IPS-11a (cell line): ENCODE data around the gene APPL2.
A peak's percentile ranks its signal among the peaks of the same experiment; 100 is the strongest.
"Not testable (repeated sequence)": the region's sequence is repeated elsewhere in the genome, so short reads cannot be mapped to it uniquely, and the experiment has no call there.

Experiments used
- H3K4me3 ChIP-seq: one replicate; pipeline ENCODE4 v1.5.1; 2013; ENCODE audit warnings: low read depth, low read length, control low read depth

The APPL2 gene

DNA sequence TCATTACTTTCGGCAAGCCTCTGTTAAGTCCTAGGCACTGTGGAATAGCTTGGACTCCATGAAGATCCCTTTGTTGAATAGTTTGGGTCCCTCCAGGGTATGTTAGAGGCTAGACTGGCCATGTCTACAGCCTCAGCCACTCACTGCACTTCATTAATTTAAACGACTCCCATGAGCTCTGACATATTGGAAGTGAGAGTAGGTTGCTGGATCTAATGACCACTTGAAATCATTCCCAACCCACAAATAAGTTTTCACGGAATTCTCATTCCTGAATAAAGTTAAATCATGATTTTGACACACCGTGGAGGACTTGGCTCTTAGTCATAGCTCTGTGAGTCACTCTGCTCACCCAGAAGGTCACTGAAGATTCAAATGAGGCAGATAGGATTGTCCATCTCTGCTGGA, 21.4 kb upstream of the APPL2 start:
- no peak overlapping the region for H3K4me3 ChIP-seq

DNA sequence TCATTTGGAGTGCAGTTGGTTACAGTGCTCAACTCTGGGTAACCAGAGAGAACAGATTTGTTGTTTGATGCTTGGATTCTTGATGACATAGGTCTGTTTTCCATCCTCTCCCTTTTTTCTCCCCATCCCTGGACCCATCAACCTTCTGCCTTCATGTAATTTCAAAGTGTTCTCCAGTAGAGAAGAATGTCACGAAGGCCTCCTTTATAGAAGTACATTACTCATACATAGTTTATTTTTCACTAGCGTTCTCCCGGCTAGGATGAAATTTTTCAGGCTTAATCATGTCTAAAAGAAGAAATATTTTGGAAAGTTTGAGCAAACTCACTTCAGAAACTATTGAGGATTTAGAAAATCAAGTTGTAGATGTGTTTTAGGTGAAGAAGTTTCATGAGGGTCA, 20.9 kb upstream of the APPL2 start:
- no peak overlapping the region for H3K4me3 ChIP-seq

DNA sequence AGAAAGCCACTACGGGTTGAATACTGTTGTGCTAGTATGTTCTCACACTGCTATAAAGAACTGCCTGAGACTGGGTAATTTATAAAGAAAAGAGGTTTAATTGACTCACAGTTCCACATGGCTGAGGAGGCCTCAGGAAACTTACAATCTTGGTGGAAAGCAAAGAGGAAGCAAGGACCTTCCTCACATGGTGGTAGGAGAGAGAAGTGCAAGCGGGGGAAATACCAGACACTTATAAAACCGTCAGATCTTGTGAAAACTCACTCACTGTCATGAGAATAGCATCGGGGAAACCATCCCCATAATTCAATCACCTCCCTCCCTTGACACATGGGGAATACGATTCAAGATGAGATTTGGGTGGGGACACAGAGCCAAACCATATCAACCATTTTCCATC, 20.5 kb upstream of the APPL2 start:
- H3K4me3 ChIP-seq, result not testable (repeated sequence)

DNA sequence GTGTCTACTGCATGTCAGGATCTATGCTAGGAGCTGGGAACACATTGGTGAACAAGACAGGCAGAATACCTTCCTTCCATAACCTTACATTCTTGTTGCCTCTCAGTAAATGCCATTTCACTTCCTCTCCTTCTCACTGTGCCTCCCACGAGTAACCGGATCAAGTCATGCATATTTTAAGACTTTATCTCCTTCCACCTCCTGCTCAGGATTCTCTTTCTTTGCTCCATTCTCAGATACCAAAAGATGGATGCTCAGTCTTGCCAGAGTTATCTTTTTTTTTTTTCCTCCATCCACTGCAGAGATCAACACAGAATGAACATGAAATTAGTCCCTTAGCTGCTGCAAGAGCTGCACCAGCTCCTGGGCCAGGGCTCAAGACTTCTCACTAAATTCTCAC, 20.0 kb upstream of the APPL2 start:
- no peak overlapping the region for H3K4me3 ChIP-seq

DNA sequence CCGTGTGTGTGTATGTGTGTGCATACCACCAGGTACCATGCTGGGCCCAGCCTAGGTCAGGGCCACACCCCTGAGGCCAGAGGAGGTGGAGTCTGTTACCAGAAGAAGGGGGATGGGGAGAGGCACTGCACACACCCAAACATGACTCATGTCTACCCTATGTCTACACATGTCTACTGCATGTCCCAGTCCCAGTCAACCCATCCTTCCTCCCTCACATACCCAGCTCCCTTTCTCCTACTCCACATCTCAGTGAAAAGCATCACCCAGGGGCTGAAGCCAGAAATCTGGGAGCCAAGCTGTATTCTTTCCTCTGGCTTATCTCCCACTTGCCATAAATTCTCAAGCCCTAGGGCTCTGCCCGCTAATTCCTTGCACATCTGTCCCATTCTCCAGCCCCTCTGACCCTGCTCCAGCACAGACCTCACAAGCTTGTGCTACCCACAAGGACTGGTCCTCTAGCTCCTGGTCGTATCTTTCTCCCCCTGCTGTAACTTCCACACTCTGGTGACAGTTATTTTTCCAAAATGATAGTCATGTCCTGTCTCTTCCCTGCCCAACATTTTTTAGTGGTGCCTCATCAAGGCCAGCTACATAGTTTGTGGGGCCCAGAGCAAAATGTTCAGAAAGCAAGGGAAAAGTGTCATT, 18.0 kb upstream of the APPL2 start:
- no peak overlapping the region for H3K4me3 ChIP-seq

DNA sequence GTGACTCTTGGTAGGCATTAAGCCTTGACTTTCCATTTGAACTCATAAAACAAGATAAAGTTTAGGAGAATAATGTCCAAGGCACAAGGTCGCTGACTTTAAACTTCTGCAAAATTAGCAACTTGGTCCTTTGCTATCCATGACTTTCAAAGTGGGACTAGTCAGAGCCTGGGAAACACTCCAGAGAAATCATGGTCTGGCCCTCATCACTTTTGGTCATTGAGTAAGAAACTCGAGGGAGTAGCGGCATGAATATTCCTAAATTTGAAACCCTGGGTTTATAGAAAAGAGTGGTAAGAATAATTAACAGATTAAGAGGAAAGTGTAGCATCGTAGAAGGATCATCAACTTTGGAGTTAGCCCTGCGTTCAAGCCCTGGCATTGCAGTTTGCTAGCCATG, 16.9 kb upstream of the APPL2 start:
- no peak overlapping the region for H3K4me3 ChIP-seq

DNA sequence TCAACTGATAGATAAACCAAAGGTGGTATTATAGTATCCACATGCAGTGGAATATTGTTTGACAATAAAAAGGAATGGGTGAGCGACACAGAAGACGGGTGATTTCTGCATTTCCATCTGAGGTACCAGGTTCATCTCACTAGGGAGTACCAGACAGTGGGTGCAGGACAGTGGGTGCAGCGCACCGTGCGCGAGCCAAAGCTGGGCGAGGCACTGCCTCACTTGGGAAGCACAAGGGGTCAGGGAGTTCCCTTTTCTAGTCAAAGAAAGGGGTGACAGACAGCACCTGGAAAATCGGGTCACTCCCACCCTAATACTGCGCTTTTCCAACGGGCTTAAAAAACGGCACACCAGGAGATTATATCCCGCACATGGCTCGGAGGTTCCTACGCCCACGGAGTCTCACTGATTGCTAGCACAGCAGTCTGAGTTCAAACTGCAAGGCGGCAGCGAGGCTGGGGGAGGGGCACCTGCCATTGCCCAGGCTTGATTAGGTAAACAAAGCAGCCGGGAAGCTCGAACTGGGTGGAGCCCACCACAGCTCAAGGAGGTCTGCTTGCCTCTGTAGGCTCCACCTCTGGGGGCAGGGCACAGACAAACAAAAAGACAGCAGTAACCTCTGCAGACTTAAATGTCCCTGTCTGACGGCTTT, 9.9 kb upstream of the APPL2 start:
- not testable (repeated sequence) for H3K4me3 ChIP-seq

DNA sequence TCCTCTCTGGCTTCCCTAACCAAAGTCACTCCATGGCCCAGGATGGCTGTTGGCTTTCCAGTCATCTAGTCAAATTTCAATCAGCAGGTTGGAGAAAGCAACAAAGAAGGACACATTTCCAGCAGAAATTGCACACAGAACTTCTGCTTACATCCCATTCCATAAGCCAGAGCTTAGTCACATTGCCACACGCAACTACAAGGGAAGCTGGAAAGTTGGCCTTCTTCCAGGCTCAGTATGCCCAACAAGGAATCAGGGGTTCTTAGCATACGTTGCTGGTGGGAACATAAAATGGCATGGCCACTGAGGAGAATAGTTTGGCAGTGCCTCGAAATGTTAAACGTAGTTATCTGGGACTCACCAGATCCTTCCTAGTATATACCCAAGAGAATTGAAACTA, 9.3 kb upstream of the APPL2 start:
- H3K4me3 ChIP-seq, result no peak overlapping the region

DNA sequence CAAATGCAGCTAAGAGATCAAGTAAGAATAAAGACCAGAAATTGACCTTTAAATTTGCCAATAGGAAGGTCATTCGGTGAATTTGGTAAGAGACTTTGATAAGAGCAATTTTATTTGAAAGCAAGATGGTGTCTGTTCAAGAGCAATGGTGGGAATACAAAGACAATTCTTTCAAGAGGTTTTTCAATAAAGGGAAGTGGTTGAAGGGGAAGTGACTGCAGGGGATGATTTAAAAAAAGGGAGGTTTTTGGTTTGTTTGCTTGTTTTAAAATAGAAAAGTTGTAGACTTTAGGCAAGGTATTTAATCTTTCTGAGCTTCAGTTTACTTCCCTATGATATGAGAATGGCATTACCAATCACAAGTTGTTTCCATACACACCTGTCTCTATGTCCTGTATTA, 4.3 kb upstream of the APPL2 start:
- no peak overlapping the region for H3K4me3 ChIP-seq

DNA sequence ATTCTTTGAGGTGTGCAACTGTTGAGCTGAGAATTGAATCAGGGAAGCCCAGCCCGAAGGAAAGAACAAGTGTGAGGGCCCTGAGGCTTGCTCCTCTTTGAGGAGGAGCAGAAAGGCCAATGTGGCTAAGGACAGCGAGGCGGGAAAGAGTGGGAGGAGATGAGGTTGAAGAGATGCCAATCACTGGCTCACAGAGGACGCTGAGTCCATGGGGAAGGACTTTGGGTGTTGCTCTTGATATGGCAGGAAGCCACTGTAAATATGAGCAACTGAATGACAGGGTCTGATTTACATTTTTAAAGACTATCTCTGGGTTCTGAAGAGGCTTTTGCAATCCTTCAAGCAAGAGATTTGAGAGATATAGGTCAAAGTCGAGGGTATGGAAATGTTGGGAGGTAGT, 3.3 kb upstream of the APPL2 start:
- no peak overlapping the region for H3K4me3 ChIP-seq

DNA sequence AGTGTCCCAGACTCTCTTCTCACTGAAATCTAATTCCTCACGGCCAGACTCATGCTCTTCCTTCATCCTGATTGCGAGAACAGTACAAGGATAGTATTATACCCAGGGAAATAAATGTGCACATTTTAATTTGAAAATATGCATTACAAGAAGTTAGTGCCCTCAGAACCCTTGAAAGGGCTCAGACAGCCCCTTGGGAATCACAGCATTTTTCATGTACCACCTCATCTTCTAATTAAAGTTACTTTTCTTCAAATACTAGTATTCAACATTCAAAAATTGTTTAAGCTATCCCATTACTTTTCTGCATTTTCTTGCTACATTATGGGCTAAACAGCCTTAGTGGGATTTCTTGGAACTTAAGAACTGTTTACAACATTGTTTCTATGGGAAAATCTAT, 1.7 kb upstream of the APPL2 start:
- H3K4me3 ChIP-seq, result no peak overlapping the region

DNA sequence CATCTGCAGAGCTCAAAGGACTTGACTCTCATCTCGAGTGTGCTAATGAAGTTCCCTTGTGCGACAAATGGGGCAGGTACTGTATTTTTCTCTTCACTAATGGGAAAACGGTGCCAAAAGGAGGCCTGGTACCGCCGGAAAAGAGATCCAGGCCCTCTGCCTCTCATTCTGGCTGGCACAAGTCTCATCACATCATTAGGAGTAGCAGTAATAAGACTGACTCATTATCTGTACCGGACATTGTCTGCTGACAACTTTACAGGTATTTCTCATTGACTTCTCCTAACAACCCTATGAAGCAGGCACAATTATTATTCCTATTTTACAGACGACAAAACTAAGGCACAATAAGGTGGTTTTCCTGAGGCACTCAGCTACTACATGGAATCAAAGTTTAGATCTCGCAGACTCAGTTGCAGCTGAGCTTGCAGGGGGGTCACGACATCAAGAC, 668 bp downstream of the APPL2 start:
- H3K4me3 ChIP-seq, result peak overlapping the region; percentile 69

DNA sequence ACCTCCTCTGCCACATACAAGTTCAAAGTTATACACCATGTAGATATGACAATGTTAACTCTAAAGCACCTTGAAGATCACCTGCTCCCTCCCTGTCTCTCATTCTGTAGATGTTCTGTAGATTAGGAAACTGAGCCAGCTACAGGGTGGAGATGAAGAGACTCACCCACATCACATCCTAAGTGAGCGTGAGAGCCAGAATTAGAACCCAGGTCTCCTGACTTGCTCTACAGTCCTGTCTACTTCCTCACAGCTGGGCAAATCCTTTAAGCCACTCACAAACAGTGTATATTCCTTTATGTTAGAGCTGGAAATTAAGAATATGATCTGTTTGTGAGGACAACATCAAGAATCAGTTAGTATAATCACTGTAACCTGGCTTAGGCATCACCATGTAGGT, 1.8 kb downstream of the APPL2 start:
- H3K4me3 ChIP-seq, result no peak overlapping the region

DNA sequence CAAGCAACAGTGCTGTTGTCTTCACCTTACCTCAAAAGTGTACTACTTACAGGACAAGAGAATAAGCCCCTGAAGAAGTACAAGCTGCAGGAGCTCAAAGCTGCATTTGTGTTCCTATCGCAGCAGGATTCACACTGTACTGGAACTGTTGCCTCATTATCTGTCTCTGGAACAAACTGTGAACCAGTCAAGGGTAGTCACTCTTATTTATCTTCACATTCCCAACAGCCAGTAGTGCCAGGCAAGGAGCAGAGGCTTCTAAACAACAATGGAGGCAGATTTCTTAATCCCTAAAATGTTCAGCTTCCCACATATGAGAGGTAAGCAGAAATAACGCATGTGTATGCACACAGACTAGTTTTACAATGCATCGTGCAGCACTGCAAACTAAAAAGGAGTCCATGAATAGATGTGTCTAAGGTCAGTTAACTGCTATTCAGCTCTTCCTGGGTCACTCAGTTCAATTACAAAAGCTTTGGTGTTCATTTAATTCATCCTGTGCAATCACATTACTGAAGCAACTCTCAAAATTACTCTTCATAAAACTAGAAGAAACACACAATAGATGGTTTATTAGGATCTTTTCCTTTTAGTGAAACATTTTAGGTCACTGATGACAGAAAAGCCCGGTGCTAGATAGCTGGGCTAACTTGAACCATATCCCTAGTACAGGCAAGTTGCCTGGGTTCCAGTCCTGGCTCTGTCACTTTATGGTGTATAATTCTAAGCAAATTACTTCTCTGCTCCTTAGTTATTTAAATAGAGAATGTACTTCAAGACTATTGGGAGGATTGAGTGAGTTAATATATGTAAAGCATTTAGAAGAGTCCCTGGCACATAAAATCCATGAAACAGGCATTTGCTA, 2.7 kb downstream of the APPL2 start:
- H3K4me3 ChIP-seq, result no peak overlapping the region

DNA sequence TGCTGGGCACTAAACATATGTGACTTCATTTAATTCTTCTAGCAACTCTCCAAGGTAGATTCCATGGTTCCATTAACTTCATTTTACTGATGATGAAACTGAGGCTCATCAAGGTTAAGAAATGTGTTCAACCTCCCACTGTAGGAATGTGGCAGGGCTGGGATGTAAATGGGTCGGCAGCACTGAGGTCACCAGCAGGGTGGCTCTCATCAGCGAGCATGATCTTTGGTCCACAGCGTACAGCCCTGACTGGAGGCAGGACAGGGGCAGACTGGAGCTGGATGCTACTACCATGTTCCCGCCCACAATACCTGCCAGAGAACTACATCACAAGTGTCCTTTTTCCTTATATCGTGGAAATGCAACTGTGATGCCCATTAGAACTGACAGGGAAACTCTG, 4.6 kb downstream of the APPL2 start:
- no peak overlapping the region for H3K4me3 ChIP-seq

DNA sequence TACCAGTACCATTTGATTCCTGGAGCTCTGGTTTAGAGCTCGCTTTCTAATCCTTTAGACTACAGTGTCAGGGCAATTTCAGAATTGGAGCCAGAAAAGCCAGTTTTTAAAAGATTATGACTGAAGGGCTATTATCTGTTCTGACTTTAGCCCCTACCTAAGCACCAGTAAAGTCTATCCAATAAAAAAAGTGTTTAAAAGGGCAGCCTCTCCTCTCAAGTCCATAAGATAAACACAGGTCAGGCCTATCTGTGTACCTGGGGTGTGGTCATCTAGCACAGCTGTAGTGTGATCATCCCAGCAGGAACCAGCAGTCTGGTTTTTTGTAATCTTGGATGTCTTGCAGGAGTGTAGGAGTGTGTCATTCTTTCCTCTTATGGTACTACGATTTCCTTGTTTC, 6.6 kb downstream of the APPL2 start:
- no peak overlapping the region for H3K4me3 ChIP-seq

DNA sequence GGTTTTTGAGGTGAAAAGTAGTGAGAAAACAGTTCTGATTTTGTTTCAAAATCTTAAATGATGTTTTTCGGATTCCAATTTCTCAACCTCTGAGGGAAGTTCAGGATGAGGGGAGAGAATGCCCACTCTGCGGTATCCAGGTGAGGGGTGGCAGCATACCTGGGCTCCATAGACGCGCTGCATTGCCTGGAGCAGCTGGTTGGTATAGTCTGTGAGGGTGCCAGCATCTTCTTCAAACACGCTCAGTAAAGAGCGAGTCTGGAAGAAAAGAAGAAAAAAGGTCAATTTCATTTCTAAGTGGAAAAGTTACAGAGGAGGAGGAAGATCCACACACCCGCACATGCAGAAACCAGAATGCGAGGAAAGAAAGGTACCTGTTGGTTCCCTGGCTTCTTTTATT, 7.0 kb downstream of the APPL2 start:
- no peak overlapping the region for H3K4me3 ChIP-seq

DNA sequence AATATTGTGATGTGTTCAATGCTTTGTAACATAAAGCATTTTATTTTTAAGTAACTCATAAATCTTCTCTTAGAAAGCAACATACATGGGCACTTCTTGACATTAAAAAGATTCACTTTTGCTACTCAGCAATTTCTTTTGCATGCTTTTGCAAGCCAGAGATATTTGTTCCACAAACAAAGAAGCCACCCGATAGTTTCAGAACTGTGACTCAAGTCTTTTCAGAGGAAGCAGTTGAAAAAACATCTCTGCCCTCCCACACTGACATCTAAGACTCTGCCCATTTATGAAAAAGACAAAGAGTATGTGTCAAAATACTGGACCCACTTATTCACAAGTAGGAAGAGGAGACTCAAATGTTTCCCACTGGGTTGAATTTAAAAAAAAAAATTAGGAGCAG, 7.5 kb downstream of the APPL2 start:
- no peak overlapping the region for H3K4me3 ChIP-seq

DNA sequence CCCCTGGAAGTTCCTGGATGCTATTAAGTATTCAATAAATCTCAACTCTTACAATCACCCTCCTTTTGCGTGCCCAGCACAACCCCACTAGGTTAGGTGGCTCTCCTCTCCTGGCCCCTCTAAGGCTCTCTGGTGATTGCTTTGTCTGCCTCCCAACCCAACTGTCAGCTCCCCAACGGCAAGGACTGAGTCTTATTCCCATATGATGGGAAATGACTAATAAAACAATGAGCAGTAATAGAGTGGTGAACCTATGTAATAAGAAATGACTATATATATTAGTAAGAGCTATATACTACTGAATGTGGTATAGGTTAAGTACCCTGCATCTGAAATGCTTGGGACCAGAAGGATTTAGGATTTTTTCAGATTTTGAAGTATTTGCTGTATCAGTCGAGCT, 8.1 kb downstream of the APPL2 start:
- no peak overlapping the region for H3K4me3 ChIP-seq

DNA sequence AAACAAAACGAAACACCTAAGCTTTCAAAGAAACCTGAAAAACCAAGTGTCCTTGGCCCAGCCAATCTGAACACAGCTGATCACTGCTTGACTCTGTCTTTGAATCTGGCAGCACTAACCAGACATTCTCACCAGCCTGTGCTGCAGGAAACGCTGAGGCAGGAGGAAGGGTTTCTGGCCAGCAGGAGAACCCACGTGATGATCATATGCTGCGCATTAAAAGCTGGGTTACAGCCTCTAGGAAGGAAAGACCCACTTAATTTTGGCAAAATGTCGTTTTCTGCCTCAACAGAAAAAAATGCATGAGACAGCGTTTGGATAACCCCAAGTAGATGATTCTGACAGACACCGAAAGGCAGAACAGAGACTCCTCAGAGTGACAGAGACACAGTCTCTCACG, 9.8 kb downstream of the APPL2 start:
- H3K4me3 ChIP-seq, result no peak overlapping the region

DNA sequence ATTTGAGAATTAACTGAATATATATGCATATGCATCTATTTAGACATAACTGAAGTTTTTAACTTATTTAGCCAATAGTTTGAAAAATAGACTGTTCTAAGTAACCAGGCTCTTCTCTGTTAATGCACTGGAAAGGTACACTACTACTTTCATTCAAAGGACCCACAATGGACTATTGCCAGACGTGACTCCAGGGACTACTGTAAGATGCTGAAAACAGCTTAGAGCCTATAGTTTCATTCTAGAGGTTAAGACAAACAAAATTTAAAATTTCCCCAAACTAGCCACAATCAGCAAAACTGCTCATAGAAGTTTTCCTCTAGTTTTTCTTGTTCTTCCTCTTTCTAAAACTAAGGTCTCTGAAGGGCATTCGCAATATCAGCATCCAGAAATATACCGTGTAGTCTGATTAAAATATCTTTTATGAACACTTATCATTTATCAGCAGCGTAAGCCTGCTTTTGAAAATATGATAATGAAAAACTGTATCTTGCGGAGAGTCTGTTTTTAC, 10.4 kb downstream of the APPL2 start:
- no peak overlapping the region for H3K4me3 ChIP-seq

DNA sequence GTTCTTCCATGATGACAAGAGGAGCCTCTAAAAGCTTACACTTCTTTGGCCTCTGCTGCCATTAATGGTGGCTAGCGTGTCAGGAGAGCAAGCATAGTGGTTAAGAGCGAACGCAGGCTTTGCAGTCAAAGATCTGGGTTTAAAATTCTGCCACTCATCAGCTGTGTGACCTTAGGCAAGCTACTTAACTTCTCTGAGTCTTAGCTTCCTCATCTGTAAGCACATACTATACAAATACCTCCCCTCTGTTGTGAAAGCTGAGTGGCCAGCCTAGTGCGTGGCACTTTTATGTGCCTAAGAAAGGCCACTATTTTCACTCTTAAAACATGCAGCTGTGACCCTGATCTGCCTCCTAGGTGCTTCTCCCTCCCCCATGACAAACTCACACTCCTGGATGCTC, 11.6 kb downstream of the APPL2 start:
- no peak overlapping the region for H3K4me3 ChIP-seq
